HG03108 (cell line): ENCODE data around the gene FPGS.
A peak's percentile ranks its signal among the peaks of the same experiment; 100 is the strongest.
"Not testable (repeated sequence)": the region's sequence is repeated elsewhere in the genome, so short reads cannot be mapped to it uniquely, and the experiment has no call there.

Source experiments
- ATAC-seq: cut with Tn5 transposase; IDR thresholded peaks from one replicate; pipeline ENCODE4 v1.9.1; 2021; ENCODE audit warnings: moderate library complexity; ENCODE audit not compliant: unreplicated experiment

FPGS gene

GRCh38 chr9:127802576-127803443 lies at the start of gene FPGS:
Gene FPGS (plus strand): TSS chr9:127802882. CDS start chr9:127802925, 43 bp downstream.
- ATAC-seq, result peak; percentile 72

DNA sequence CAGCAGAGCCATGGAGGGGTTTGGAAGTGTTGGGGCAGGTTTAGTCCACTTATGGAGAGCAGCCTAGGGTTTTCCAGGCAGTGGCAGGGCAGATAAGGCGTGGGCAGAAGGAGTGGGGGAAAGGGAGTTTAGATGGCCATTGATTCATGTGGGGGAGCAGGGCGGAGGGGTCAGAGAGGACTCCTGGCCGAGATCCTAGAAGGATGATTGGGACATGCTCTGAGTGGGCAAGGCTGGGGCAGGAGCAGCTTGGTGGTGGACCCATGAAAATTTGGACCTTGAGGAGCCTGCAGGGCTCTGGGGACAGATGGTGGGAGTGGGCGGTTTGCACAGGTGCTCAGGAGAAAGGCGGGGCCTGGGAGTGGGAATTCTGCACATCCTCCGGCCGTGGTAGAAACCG lies 49.5 kb upstream of the FPGS start:
- ATAC-seq, result no peak

DNA sequence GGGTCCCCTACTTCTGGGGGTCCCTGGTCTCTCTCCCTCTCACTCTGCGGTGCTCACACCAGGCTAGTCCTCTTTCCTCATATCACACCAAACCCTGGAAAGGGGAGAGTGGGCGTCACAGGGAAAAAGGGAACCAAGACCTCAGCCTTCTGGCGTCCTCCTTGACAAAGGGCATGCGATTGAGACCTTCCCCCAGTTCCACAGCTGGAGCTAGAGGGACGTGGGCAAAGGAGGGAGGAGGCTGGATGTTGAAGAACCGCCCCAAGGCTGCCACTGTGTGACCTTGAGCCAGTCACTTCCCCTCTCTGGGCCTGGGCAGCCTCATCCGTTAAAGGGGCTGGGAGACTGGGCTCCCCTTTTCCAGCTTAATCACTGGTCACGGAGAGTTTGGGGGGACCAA lies 49.1 kb upstream of the FPGS start:
- no peak for ATAC-seq

DNA sequence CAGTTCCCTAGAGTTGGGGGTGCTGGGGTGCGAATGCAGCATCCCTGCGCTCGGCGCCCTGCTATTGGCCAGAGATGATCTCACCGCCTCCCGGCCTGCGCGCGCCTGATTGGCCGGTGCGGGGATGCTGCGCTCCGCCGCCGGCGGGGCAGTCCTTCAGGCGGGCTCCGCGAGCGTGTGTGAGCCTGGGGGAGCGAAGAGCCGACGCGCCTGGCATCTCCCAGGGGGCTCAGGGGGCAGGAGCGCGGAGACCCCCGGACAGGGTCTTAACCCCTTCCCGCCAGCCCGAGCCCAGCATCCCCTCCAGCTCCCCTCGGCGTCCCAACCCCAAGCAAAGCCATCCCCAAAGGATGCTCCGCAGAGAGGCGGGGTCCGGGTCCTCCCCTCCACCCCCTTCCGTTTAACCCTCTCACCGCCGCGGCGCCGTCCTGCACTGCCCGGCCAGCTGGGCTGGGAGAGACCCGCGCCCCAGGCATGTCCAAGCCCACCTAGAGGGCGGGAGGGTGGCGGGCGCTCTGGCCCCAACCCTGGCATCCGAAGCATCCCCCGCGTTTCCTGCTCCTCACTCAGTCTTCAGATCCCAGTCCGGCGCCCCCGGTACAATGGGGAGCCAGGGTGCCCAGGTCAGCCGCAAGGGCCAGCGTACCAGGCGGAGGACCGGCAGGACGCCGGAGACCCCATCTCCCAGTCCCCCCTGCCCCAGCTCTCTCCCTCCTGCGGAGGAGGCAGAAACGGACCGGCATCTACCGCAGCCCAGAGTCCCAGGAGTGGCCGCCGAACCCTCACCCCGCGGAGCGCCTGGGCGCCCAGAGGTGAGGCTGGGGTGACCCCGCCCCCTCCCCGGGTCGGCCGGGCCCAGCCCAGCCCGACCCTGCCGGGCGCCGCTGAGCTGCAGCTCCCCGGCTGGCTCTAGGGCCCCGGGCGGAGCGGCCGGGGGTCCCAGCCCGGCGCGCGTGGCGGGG lies 48.3 kb upstream of the FPGS start:
- no peak for ATAC-seq

DNA sequence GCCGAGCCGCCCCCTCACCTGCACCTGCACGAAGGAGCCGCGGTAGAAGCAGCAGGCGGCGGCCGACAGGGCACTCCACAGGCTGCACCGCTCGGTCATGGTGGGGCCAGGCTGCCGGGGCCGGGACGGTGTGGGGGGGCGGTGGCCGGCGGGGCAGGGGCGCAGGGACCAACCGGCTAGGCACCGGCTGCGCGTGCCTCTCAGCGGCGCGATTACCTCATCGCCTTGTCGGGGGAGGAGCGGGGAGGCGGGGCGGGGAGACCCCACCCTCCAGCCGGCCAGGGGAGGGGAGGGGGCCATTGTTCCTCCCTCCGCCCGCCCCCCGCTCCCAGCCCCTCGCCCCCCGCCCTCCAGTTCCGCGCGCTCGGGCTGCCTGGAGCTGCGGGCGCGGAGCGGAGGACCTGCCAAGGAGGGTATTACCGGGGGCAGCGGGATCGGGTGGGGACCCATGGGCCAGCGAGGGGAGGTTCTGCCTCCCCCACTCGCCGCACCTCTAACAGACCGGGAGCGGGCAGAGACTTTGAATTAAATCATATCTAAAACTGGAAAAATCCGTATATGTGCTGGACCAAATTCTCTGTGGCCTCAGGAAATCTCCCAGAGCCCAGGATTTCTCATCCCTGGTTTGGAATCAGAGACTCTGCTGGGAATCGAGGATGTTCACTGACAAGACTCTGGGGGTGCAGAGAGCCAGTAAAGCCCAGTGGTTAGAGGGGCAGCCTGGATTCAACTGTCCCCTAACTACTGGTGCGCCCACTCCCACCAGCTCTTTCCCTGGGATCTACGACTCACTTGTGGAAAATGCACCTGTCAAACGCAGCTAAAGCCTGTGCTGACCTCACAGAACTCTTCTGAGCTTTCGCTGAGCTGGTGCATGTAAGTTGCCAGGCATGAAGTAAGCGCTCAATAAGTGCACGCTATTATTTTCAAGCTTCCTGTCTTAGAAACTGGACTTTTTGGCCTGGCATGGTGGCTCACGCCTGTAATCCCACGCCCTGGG lies 47.3 kb upstream of the FPGS start:
- no peak for ATAC-seq

- ATAC-seq, result no peak
Measured at GRCh38 chr9:127756233-127756632, 46.4 kb upstream of the FPGS start.

DNA sequence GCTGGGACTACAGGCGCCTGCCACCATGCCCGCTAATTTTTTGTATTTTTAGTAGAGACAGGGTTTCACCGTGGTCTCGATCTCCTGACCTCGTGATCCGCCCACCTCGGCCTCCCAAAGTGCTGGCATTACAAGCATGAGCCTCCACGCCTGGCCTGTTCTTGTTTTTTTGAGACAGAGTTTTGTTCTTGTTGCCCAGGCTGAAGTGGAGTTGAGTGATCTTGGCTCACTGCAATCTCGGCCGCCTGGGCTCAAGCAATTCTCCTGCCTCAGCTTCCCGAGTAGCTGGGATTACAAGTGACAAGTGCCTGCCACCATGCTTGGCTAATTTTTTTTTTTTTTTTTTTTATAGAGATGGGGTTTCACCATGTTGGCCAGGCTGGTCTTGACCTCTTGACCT lies 45.9 kb upstream of the FPGS start:
- not testable (repeated sequence) for ATAC-seq

- ATAC-seq, result no peak
Measured at GRCh38 chr9:127758843-127759242, 43.8 kb upstream of the FPGS start.

GRCh38 chr9:127761061-127761460 lies 41.6 kb upstream of the FPGS start:
- no peak for ATAC-seq

DNA sequence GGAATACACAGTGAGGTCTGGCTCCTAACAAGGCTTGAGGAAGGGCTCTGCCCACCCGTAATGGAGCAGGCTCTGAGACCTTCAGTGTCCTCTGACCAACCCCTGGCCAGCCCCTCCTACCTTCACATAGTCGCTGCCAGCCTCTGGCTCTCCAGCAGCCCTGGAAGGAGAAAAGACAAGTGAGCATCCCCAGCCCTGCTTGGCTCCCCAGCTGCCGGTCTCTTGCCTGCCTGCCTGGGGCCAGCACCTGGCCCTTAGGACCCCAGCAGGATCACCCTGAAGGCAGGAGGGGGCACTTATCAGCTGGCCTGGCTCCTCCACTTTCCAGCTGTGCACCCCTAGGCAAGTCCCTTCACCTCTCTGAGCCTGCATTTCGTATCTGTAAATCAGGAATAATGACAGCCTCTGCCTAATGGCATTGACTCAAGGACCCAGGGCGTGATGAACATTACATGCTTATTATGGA lies 41.2 kb upstream of the FPGS start:
- ATAC-seq, result no peak

GRCh38 chr9:127762111-127762676 lies 40.5 kb upstream of the FPGS start:
- no peak for ATAC-seq

- no peak for ATAC-seq
Measured at GRCh38 chr9:127763918-127764384, 38.7 kb upstream of the FPGS start.

DNA sequence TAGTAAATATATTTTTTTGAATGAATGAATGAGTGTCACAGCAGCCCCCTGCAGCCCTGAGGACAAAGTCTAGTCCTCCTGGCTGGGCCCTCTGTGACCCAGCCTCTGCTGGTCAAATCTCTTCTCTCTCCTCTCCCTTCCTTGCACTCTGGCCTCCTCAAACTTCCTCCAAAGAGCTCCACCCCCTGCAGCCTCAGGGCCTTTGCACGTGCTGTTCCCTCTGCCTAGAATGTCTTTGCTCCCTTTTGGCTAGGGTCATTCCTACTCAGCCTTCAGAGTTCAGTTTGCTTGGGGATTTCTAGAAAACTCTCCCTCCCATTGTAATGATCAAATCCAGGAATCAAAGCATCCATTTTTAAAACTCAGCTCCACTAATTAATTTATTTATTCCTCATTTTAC lies 37.3 kb upstream of the FPGS start:
- no peak for ATAC-seq

DNA sequence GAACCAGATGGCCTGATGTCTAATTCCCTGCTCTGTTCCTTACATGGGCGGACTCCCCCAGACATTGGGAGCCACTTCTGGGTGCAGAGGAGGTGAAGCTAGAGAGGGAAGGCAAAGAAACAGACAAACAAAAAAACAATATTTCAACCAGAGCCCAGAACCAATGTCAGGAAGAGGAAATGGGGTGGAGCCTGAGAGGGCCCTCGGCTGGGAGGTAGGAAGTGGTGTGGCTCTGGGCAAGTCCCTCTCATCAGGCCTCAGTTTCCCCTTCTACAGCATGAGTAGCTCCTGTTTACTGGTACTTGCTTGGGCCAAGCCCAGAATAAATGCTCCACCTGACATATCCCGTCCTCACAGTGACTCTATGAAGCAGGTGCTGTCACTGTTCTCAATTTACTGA lies 35.3 kb upstream of the FPGS start:
- ATAC-seq, result no peak

DNA sequence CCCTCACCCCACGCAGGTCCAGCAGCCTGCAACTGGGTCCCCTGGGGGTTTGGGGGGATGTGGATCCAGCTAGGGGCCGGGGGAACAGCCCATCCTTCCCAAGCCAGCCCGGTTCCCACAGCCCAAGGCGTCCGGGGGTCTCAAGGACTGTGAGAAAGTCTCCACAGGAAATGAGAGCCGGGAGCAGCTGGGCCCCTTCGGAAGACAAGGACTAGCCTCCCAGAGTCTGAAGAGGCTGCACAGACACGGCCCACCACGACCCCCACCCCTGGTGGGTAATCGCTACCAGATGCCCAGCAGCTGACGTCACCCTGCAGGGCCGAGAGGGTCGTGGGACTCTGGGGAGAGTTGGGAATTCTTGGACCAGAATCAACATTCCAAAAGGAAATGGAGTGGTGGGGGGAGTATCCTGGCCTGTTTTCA lies 34.8 kb upstream of the FPGS start:
- ATAC-seq, result no peak

GRCh38 chr9:127768698-127769097 lies 34.0 kb upstream of the FPGS start:
- no peak for ATAC-seq

GRCh38 chr9:127769101-127769500 lies 33.6 kb upstream of the FPGS start:
- ATAC-seq, result no peak

DNA sequence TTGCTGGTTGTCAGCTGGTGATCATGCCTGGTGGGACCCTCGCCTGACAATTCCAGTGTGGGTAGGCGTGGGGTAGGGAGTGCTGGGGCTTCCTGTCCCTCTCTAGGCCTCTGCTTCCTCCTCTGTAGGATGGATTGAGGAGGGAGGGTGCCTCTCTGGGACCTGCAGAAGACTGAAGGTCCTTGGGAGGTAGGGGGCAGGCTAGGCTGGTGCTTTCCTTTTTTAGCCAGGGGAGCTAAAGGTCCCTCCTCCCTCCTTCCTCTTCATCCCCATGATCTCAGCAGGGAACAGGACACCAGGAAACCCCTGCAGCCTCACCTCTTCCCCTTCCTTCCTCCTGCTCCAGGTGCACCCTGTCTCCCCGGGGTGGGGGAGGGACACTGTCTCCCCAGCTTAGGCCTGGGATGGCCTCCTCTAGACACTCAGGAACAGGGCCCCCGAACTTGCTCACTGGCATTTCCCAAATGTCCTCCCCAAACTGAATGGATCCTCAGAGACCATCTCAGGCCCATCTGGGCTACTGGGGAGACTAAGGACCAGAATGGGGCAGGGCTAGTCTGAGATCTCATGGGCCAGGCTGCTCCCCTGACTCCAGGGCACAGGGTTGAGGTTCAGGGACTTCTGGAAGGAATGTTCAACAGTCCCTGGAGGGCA lies 32.6 kb upstream of the FPGS start:
- no peak for ATAC-seq

GRCh38 chr9:127770583-127770904 lies 32.1 kb upstream of the FPGS start:
- no peak for ATAC-seq
